IgD-negative memory B cell (primary cell): Measurements from ENCODE around the gene SURF4. TPM values are rescaled to one million over a fixed set of nuclear protein-coding genes. Genes with fewer than 3 reads are reported as not detected.
"Not testable (repeated sequence)": the region's sequence is repeated elsewhere in the genome, so short reads cannot be mapped to it uniquely, and the experiment has no call there.

ENCODE experiments used
- H3K27ac Mint-ChIP-seq, 3 donors: one replicate each; pipeline ENCODE4 v1.8.0; 2020 to 2022; ENCODE audit warnings: mild to moderate bottlenecking in 3 of 3, mixed read lengths in 3 of 3, moderate library complexity in 1 of 3
- H3K27me3 Mint-ChIP-seq: one replicate; pipeline ENCODE4 v1.8.0; 2021; ENCODE audit warnings: mixed read lengths
- H3K36me3 Mint-ChIP-seq: one replicate; pipeline ENCODE4 v1.8.0; 2020; ENCODE audit warnings: mild to moderate bottlenecking, mixed read lengths
- H3K4me1 Mint-ChIP-seq, 3 donors: one replicate each; pipeline ENCODE4 v1.8.0; 2020 to 2022; ENCODE audit warnings: mixed read lengths in 3 of 3, mild to moderate bottlenecking in 1 of 3
- H3K4me3 Mint-ChIP-seq, 4 donors: one replicate each; pipeline ENCODE4 v1.8.0; 2020 to 2022; ENCODE audit warnings: mild to moderate bottlenecking in 4 of 4, mixed read lengths in 4 of 4, moderate library complexity in 3 of 4
- H3K9me3 Mint-ChIP-seq, 3 donors: one replicate each; pipeline ENCODE4 v1.8.0; 2020 to 2021; ENCODE audit warnings: mixed read lengths in 3 of 3, mild to moderate bottlenecking in 1 of 3
- polyA plus RNA-seq: library from polyadenylated mRNA; unstranded; fragments of 300-500 nt; fragmentation: Illumina TruSeq; gene quantifications from one replicate; pipeline ENCODE4 v1.2.3, GENCODE V29; 2021

Gene SURF4
- polyA plus RNA-seq, 1 donor from 2014 or later = 72.6 TPM

DNA sequence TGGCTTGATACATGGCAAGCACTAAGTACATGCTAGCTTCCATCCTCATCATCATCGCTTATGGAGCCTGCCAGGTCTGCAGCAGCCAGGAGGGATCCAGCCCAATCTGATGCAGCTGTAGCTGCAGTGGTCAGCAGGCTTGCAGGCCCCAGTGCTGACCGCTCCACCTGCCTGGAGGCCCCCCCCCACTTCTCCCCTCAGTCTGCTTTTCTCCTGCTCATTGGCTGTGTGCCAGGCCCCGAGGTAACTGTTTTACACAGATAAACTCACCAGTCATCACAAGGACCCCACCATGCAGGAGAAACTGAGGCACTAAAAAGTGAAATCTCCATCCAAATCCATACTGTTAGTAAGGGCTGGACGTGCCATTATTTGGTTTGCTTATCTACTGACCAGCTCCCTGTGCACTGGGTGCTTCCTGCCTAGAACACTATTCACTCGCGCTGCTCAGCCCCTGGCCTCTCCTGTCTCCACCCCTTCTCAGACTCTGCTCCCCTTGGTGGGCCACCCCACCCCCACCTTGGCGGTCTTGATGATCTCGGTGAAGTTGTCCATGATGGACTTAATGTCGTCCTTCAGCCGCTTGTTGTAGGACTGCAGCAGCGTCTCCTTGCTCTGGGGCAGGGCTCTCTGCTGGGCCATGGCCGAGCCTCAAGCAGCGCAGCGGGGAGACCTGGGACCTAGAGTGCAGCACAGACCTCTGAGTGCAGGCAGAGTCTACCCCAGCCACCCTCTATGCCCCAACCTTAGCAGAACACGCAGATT lies 29.7 kb downstream of the SURF4 start:
- Mint-ChIP-seq H3K36me3 (peaks cover 6% of the 10 kb centered on the region), H3K4me3 (peak overlapping the region; percentile 87 to 96 (median 91)), H3K27ac (peak overlapping the region; percentile 87 to 99 (median 93)), H3K4me1 (peaks cover 14 to 36% (median 30%) of the 10 kb centered on the region in 3 donors), H3K27me3 (no peaks in the 10 kb centered on the region), H3K9me3 (no peaks in the 10 kb centered on the region)

DNA sequence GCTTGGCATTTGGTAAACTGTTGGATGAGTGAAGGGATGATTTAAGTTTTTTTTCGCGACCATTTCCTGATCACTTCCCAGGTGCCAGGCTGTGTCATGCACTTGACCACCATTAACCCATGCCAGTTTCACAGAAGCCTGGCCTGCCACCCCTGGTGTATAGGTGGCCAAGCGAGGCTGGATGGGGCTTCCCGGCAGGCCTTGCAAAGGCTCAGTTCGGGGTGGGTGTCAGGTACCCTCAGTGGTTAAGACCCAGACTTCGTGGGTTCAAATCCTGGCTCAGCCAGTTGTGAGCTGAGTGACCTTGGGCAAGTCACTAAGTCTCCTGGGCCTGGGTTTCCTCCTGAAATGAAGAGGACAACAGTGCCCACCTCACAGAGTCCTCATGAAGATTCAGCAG lies 30.3 kb downstream of the SURF4 start:
- no peaks in the 10 kb centered on the region for H3K27me3 Mint-ChIP-seq
- peak overlapping the region in 1 of 4 donors; percentile 88 for H3K4me3 Mint-ChIP-seq
- H3K27ac Mint-ChIP-seq = no peak overlapping the region
- H3K4me1 Mint-ChIP-seq = peaks cover 19 to 42% (median 35%) of the 10 kb centered on the region in 3 donors
- peaks cover 9% of the 10 kb centered on the region for H3K36me3 Mint-ChIP-seq
- H3K9me3 Mint-ChIP-seq = no peaks in the 10 kb centered on the region

DNA sequence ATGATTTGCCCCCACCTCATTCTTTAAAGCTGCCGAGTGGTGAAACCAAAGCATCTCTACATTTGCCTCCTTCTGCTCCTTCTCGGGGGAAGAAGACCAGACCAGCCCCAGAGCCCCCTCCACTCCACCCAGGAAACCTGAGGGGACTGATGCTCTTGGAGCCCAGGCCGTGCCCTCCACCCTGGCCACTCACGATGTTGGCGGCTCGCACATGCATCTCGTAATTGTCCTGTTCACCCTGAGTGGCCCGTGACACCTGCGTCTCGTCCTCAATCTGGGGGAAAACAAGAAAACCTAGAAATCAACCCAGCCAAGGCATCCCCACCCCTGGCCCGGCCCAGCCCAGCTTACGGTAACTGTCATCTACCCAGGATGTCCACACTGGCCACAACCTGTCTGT lies 30.9 kb downstream of the SURF4 start:
- H3K36me3 Mint-ChIP-seq = peaks cover 15% of the 10 kb centered on the region
- H3K4me1 Mint-ChIP-seq = peaks cover 25 to 48% (median 41%) of the 10 kb centered on the region in 3 donors
- no peaks in the 10 kb centered on the region for H3K9me3 Mint-ChIP-seq
- no peak overlapping the region for H3K27ac Mint-ChIP-seq
- no peaks in the 10 kb centered on the region for H3K27me3 Mint-ChIP-seq
- peak overlapping the region in 2 of 4 donors; percentile 43 to 58 for H3K4me3 Mint-ChIP-seq

DNA sequence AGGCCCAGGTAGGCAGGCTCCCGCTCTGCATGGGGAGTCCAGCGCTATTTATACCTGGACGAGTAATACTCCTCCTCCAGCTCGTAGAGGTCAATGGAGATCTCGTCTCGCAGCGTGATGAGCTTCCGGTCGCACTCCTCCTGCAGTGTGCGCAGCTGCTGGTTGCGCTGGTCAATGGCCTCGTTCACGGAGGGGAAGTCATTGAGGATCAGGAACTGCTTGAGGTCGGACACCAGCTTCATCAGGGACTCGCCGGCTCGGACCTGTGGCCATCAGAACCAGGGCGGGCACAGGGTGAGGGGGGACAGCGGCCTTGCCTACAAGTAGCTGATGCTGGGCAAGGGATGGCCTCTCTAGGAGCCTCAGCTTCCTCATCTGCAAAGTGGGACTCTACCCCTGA lies 31.8 kb downstream of the SURF4 start:
- no peak overlapping the region for H3K27ac Mint-ChIP-seq
- H3K36me3 Mint-ChIP-seq = peaks cover 13% of the 10 kb centered on the region
- peak overlapping the region in 2 of 4 donors; percentile 58 to 81 for H3K4me3 Mint-ChIP-seq
- peaks cover 28 to 51% (median 43%) of the 10 kb centered on the region in 3 donors for H3K4me1 Mint-ChIP-seq
- H3K27me3 Mint-ChIP-seq = no peaks in the 10 kb centered on the region
- H3K9me3 Mint-ChIP-seq = no peaks in the 10 kb centered on the region

DNA sequence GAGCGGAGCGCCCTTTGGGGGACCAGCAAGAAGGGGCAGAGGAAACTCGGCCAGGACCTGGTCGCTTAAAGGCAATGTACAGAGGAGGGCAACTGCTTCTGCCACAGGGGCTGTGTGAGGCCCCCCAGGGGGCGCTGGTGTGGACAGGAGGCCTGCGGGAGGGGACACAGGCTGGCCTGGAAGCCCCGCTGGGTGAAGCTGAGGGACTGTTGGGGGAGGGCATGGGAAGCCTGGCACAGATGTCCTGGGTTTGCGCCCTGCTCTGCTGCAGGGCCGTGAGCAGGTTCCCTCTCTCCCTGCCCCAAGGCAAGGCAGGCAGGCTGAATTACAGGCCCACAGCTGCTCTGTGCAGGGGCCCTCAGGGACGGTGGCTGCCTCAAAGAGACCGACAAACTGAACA lies 33.3 kb downstream of the SURF4 start:
- Mint-ChIP-seq H3K4me3 (peak overlapping the region in 2 of 4 donors; percentile 27 to 58), H3K27me3 (no peaks in the 10 kb centered on the region), H3K4me1 (peaks cover 17 to 45% (median 41%) of the 10 kb centered on the region in 3 donors), H3K9me3 (no peaks in the 10 kb centered on the region), H3K36me3 (peaks cover 13% of the 10 kb centered on the region), H3K27ac (no peak overlapping the region)

DNA sequence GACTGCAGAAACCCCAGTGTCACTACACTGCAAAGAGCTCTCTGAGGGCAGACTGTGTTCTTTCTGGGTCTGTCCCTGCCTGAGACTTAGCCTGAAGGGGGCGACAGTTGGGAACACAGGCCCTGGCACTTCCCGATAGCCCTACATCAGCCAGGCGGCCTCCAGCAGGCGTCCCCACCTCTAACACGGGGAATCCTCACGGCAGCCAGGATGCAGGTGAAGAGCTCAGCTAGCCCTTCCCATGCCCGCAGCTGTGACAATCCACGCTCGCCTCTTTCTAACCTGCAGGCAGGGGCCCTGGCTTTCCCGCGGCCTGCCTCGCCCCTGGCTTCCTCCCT lies 33.8 kb downstream of the SURF4 start:
- Mint-ChIP-seq H3K4me3 (peak overlapping the region in 3 of 4 donors; percentile 58 to 83 (median 59)), H3K4me1 (peaks cover 17 to 43% (median 40%) of the 10 kb centered on the region in 3 donors), H3K36me3 (peaks cover 13% of the 10 kb centered on the region), H3K27me3 (no peaks in the 10 kb centered on the region), H3K9me3 (no peaks in the 10 kb centered on the region), H3K27ac (peak overlapping the region in 2 of 3 donors; percentile 25 to 93)

DNA sequence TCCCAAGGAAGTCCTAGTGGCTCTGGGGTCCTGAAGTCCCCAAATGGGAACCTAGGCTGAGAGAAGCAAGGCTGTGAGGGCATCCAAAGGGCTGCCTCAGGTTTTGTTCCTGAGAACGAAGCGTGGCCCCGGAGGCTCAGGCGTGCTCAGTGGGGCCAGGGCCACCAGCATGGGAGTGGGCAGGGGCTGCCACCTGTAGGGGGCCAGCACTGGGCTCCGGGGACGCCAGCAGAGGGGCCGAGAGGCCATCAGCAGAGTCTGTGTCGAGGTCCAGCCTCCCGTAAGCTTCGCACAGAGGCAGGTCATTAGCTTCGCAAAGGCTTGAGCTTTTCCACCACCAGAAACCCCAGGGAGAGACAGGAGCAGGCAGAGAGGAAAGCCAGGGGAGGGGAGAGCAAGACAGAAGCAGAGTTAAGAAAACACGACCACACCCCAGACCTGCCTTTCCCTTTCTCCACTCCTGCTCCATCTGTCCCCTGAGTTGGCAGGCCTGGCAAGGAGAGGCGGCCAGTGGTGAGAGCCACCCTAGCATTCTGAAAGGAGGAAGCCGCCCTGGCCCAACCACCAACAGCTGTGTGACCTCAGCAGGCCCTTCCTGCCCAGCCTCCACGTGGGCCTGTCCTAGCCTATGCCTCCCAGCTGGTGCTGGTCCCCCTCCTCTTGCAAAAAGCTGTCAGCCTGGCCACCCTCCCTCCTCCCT lies 34.3 kb downstream of the SURF4 start:
- Mint-ChIP-seq H3K36me3 (peaks cover 13% of the 10 kb centered on the region), H3K27ac (peak overlapping the region in 2 of 3 donors; percentile 25 to 93), H3K27me3 (no peaks in the 10 kb centered on the region), H3K4me1 (peaks cover 17 to 38% (median 34%) of the 10 kb centered on the region in 3 donors), H3K4me3 (peak overlapping the region in 2 of 4 donors; percentile 83 to 92), H3K9me3 (no peaks in the 10 kb centered on the region)

DNA sequence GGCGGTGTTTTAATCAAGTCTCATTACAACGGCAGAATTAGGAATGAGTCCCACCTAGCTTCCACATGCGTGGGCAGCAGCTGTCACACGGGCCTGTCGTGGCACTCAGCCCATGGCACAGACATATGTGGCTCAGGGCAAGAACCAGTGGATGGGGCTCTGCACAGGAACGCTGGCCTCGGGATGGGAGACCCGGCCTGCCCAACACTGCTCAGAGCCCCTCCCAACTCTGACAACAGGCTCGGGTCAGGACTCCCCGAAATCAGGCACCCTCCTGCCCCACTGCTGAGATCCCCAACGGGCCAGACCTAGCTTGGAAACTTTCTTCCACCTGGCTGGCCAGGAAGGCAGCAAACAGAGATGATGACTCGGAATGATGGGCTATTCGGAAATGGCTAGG lies 34.9 kb downstream of the SURF4 start:
- peaks cover 13% of the 10 kb centered on the region for H3K36me3 Mint-ChIP-seq
- H3K4me1 Mint-ChIP-seq = peaks cover 22 to 34% (median 33%) of the 10 kb centered on the region in 3 donors
- H3K27me3 Mint-ChIP-seq = no peaks in the 10 kb centered on the region
- H3K9me3 Mint-ChIP-seq = no peaks in the 10 kb centered on the region
- H3K27ac Mint-ChIP-seq = peak overlapping the region; percentile 14 to 93 (median 89)
- H3K4me3 Mint-ChIP-seq = peak overlapping the region; percentile 32 to 92 (median 72)

DNA sequence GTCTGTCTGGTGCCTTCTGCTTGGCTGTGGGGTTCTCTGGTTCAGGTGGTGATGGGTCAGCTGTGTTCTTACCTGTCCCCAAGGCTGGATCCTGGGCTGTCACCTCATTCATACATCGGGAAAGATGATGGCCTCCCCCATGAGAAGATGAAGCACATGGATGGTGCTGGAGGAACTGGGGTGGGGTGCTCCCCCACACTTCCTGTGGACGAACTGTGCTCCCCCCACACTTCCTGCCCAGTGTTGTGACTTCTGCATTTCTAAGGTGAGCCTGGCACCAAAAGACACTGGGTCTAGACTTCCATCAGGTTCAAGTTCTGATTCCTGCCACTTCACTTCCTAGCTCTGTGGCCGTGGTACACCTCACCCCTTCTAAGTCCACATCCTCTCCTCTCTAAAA lies 35.6 kb downstream of the SURF4 start:
- peak overlapping the region; percentile 59 to 92 (median 82) for H3K4me3 Mint-ChIP-seq
- H3K27ac Mint-ChIP-seq = peak overlapping the region; percentile 80 to 93 (median 89)
- peaks cover 13% of the 10 kb centered on the region for H3K36me3 Mint-ChIP-seq
- no peaks in the 10 kb centered on the region for H3K9me3 Mint-ChIP-seq
- H3K4me1 Mint-ChIP-seq = peaks cover 29 to 36% (median 36%) of the 10 kb centered on the region in 3 donors
- H3K27me3 Mint-ChIP-seq = no peaks in the 10 kb centered on the region

DNA sequence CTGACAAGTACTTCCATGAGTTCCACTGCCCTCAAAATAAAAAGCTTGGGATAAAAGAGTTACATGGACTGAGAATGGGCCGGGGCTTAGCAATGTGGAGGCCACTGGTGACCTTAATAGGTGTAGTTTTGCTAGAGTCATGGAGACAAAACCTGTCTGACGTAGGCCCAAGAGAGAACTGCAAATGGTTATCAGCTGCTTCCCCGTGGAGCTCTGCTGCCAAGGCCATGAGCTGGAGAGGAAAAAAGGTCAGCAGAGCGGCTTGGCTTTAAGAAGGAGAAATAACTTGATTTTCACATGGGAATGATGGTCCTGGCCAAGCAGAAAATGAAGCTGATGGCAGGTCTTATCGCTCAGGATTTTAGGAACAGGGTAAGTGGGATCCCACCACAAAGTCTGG lies 36.2 kb downstream of the SURF4 start:
- Mint-ChIP-seq H3K27me3 (no peaks in the 10 kb centered on the region), H3K9me3 (no peaks in the 10 kb centered on the region), H3K4me1 (peaks cover 32 to 38% (median 36%) of the 10 kb centered on the region in 3 donors), H3K27ac (peak overlapping the region; percentile 41 to 93 (median 80)), H3K36me3 (peaks cover 13% of the 10 kb centered on the region), H3K4me3 (peak overlapping the region in 3 of 4 donors; percentile 84 to 92 (median 85))

DNA sequence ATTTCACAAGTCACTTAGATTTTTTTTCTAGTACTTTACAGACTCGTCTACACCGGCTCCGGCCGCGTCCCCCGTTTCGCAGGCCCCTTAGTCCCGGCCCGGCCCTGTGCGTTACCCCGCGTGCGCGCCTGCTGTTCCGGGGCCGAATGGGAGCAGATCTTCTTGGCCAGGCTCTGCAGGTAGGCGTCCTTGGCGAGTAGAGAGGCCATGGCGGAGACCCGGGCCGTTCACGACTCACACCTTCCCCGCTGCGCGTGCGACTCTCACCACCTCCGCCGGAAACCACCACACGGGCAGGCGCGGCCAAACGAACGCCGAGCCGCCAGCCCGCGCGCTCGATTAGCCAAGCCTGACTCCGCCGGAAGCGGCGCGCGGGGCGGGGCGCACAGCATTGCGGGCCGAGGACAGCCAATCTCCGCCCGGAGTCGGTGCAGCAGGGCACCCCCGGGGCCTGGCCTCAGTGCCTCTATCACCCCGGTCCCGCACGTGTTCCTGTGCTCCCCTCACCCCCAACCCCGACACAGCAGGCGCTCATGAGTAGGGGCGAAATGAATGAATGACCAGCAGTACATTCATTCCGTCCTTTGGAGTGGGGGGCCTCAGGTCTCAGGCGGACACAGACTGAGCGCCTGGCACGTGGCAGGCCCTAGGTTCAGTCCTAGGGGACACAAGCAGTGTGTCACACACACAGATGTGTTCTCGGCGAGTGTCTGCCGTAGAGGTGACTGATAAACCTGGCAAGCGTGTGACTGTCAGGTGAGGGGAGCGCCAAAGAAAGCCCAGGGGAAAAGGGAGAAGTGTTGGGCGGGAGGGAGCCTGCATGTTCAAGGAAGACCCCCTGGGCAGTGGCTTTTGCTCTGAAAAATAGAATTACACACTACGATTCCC lies 39.7 kb downstream of the SURF4 start, which contains the start of gene SURF6:
TSS of gene SURF6 (minus strand) at position 265 of the 888 bp plus-strand sequence. CDS start at position 209, 56 bp downstream.
- Mint-ChIP-seq H3K27me3 (no peaks in the 10 kb centered on the region), H3K4me1 (peaks cover 29 to 34% (median 32%) of the 10 kb centered on the region in 3 donors), H3K27ac (peak within 1 kb of the TSS; percentile 80 to 94 (median 89)), H3K4me3 (peak within 1 kb of the TSS; percentile 97 to 99 (median 98)), H3K9me3 (no peaks in the 10 kb centered on the region), H3K36me3 (peaks cover 12% of the 10 kb centered on the region)

DNA sequence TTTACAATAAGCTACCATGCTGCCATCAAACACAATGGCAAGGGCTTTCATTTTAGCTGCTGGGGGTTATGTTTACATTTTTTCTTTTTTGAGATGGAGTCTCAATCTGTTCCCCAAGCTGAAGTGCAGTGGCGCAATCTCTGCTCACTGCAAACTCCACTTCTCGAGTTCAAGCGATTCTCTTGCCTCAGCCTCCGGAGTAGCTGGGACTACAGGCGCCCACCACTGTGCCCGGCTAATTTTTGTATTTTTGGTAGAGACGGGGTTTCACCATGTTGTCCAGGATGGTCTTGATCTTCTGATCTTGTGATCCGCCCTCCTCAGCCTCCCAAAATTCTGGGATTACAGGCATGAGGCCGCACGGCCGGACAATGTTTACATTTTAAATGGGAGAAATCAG lies 41.0 kb downstream of the SURF4 start:
- Mint-ChIP-seq H3K4me1 (peaks cover 17 to 25% (median 21%) of the 10 kb centered on the region in 3 donors), H3K4me3 (peak overlapping the region; percentile 97 to 99 (median 98)), H3K27ac (peak overlapping the region in 2 of 3 donors; percentile 80 to 89)
- H3K9me3 Mint-ChIP-seq, H3K36me3 Mint-ChIP-seq, H3K27me3 Mint-ChIP-seq: not testable (repeated sequence)

DNA sequence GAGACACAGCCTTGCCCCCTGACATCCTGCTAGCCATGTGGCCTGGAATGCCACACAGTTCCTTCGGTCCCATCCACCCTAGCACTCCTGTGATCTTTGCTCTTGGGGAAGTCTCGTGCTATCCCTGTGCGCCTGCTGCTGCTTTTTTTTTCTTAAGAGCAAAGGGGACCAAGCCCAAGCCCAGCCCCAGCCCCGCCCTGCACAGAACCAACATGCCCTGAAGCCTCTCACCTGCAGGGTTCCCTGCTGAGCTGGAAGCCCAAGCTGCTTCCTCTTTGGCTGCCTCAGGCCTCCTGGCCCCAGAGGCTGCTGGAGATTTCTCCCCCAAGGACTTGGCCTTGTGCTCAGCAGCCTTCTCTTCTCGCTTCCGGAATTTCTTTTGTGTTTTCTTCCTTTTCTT lies 41.7 kb downstream of the SURF4 start:
- Mint-ChIP-seq H3K4me3 (peak overlapping the region in 1 of 4 donors; percentile 97), H3K27ac (no peak overlapping the region), H3K36me3 (peaks cover 5% of the 10 kb centered on the region), H3K9me3 (no peaks in the 10 kb centered on the region), H3K27me3 (no peaks in the 10 kb centered on the region), H3K4me1 (peaks cover 11 to 22% (median 20%) of the 10 kb centered on the region in 3 donors)

DNA sequence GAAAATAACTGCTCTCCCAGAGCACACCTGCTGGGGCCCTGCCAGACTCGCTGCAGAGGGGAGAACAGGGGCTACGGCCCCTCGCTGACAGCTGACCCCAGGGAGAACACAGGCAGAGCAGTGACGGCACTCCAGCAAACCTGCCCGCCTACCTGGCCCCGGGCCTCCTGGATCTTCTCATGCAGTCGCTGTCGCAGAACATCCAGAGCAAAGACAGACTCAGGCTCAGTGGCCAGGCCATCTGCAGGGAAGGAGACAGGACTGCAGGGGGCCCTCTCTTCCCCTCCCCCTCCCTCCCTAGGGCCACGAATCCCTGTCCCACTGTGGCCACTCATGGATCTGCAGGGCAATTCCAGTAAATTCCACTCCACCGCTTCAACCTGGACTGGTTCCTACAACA lies 42.3 kb downstream of the SURF4 start:
- no peaks in the 10 kb centered on the region for H3K9me3 Mint-ChIP-seq
- no peak overlapping the region for H3K27ac Mint-ChIP-seq

More for the DNA sequence above, 42.3 kb downstream of the SURF4 start:
- Mint-ChIP-seq H3K27me3 (no peaks in the 10 kb centered on the region), H3K36me3 (peaks cover 2% of the 10 kb centered on the region), H3K4me3 (peak overlapping the region in 1 of 4 donors; percentile 20), H3K4me1 (peaks cover 6 to 23% (median 20%) of the 10 kb centered on the region in 3 donors)
